ENCODE measurements around the gene ATXN7L1.

- no peak for TF ChIP-seq POLR2A (IDR thresholded peaks at IDR 0.05)
- no peak for TF ChIP-seq CTCF (IDR thresholded peaks at IDR 0.05)
These were observed 40.2 kb upstream of the ATXN7L1 start for GRCh38 chr7:105916603-105917002.
